ENCODE measurements around the gene BEGAIN. TPM values are rescaled to one million over a fixed set of nuclear protein-coding genes. Genes with fewer than 3 reads are reported as not detected.

Gene BEGAIN
- polyA plus RNA-seq, 2 donors, result 0.28 to 0.88 TPM

DNA sequence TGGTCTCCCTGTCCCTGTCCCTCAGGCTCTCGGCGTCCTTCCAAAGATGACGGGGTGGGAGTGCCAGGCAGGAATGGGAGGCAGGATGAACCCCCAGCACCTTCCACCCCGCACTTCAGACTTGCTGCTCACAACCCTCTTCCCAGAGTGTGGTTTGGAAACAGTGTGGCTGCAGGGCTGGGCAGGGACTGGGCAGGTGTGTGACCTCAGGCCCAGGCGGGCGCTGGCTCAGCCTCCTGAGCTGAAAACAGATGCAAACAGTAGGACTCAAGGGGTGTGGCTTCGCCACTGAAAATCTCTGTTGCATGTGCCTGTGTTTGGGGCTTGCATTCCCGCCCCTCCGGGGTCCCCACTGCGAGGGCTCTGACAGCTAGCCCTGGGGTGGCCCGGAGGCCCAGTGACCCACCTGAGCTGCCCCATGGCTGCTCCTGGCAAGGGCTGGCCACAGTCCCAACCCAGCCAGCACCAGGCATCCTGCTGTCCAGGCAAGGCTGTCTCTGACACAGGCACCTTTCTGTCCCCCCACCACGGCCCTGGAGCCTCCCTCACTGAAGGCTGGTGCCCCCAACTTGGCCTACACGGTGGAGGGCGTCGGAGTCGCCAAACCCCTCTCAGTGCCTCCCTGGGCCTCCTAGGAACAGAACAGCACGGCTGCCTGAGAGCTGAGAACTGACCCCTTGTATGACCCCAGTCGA, 46.1 kb downstream of the BEGAIN start:
- Histone ChIP-seq H3K36me3 (ENCODE audit: control insufficient read depth in 2 of 2, insufficient read depth in 2 of 2, low read length in 1 of 2) (no peaks in the 10 kb centered on the region), H3K4me1 (ENCODE audit: control insufficient read depth in 2 of 2, insufficient read depth in 2 of 2, low read length in 1 of 2) (no peaks in the 10 kb centered on the region), H3K4me3 (ENCODE audit: low read depth in 1 of 2, low read length in 2 of 2) (no peak overlapping the region), H3K27ac (ENCODE audit: low read depth in 2 of 2, low read length in 1 of 2) (no peak overlapping the region), H3K9me3 (ENCODE audit: control insufficient read depth in 2 of 2, insufficient read depth in 1 of 2, low read depth in 1 of 2, low read length in 1 of 2) (no peaks in the 10 kb centered on the region), H3K27me3 (ENCODE audit: control insufficient read depth in 1 of 2, insufficient read depth in 2 of 2, low read length in 2 of 2) (no peaks in the 10 kb centered on the region)
- 80 to 88% methylated on average over 18 of the region's 18 CpGs for WGBS, 2 donors

DNA sequence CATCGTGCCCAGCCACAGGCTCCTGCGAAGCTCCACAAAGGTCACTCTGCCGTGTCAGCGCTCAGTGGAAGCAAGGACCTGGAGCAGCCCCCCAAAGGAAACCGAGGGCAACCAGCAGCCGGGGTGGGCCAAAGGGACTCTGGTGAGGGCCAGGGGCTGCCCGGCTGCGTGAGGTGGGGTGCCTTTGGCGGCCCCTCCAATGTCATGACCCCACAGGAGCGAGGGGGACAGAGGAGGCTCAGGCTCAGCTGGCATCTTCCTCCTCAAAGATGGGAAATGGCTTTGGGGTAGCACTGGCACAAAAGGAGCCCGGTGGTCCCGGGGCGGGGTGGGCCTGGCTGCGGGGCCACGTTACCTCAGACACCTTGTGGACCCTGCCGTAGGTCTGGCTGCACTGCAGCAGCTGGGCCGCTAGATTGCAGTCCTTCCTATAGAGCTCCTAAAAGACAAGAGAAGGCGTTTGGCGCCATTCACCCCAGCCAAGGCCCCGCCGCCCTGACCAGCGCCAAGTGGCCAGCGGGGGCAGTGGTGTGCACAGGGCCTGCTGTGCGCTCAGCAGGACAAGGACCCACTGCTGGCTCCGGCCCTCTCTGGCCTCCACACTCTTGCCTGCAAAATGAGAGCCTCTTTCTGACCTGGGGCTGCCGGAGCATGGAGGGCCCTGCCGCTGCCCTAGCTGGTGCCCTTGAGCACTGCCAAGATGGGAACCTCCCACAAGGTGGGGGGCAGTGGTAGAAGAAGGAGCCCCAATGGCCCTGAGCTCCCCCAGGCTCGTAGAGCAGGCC, 46.9 kb downstream of the BEGAIN start:
- H3K27me3 ChIP-seq (ENCODE audit: control insufficient read depth in 1 of 2, insufficient read depth in 2 of 2, low read length in 2 of 2), result no peaks in the 10 kb centered on the region
- no peak overlapping the region for H3K4me3 ChIP-seq (ENCODE audit: low read depth in 1 of 2, low read length in 2 of 2)
- no peak overlapping the region for H3K27ac ChIP-seq (ENCODE audit: low read depth in 2 of 2, low read length in 1 of 2)
- WGBS, 2 donors, result 90 to 93% methylated on average over 28 of the region's 28 CpGs
- no peaks in the 10 kb centered on the region for H3K4me1 ChIP-seq (ENCODE audit: control insufficient read depth in 2 of 2, insufficient read depth in 2 of 2, low read length in 1 of 2)
- H3K36me3 ChIP-seq (ENCODE audit: control insufficient read depth in 2 of 2, insufficient read depth in 2 of 2, low read length in 1 of 2), result no peaks in the 10 kb centered on the region
- no peaks in the 10 kb centered on the region for H3K9me3 ChIP-seq (ENCODE audit: control insufficient read depth in 2 of 2, insufficient read depth in 1 of 2, low read depth in 1 of 2, low read length in 1 of 2)

DNA sequence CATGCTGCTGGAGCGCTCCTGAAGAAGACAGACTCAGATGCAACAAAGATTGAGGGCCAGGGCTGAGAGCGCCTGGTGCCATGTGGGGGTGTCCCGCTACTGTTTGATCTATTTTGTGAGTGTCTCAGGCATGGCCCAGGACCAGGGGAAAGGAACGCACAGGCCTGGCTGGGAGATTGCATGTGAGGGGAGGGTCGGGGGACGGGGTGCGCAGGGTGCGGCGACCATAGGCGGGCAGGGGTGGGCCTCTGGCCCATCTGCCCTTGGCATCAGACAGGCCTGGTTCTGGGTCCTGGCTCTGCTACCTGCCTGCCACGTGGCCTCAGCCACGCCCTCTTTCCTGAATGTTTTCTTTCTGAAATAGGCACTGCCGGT, 47.5 kb downstream of the BEGAIN start:
- Histone ChIP-seq H3K4me3 (ENCODE audit: low read depth in 1 of 2, low read length in 2 of 2) (no peak overlapping the region), H3K27ac (ENCODE audit: low read depth in 2 of 2, low read length in 1 of 2) (no peak overlapping the region), H3K27me3 (ENCODE audit: control insufficient read depth in 1 of 2, insufficient read depth in 2 of 2, low read length in 2 of 2) (no peaks in the 10 kb centered on the region), H3K9me3 (ENCODE audit: control insufficient read depth in 2 of 2, insufficient read depth in 1 of 2, low read depth in 1 of 2, low read length in 1 of 2) (no peaks in the 10 kb centered on the region), H3K4me1 (ENCODE audit: control insufficient read depth in 2 of 2, insufficient read depth in 2 of 2, low read length in 1 of 2) (no peaks in the 10 kb centered on the region), H3K36me3 (ENCODE audit: control insufficient read depth in 2 of 2, insufficient read depth in 2 of 2, low read length in 1 of 2) (no peaks in the 10 kb centered on the region)
- 76 to 87% methylated on average over 13 of the region's 13 CpGs for WGBS, 2 donors

DNA sequence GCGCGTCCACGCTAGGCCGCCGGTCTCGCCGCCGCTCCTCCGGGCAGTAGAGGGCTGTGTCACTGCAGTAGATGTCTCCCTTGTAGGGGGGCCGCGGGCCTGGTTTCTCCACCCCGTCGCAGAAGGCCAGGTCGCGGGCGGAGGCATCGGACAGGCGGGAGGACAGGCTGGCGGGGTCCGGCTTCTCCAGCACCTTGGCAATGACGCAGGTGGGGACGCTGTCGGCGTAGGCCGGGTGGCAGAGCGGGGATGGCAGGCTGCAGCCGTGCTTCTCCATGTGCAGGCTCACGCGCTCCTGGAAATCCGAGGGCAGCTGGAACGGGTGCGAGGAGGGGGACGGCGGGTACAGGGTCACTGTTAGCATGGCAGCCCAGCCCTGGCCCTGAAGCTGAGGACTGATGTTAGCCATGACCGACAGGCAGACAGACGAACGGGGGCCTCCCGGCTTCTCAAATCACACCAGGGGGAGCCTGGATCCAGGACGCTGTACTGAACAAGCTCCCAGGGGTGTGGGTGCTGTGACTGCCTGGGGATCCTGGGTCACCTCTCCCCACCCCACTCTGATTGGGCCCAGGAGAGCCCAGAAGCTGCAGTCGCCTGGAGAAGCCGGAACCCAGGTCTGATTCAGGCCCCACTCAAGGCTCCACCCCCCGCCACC, 48.1 kb downstream of the BEGAIN start:
- no peaks in the 10 kb centered on the region for H3K36me3 ChIP-seq (ENCODE audit: control insufficient read depth in 2 of 2, insufficient read depth in 2 of 2, low read length in 1 of 2)
- WGBS, 2 donors, result 97% methylated on average over 42 of the region's 42 CpGs
- H3K4me3 ChIP-seq (ENCODE audit: low read depth in 1 of 2, low read length in 2 of 2), result no peak overlapping the region
- H3K27ac ChIP-seq (ENCODE audit: low read depth in 2 of 2, low read length in 1 of 2), result no peak overlapping the region
- no peaks in the 10 kb centered on the region for H3K27me3 ChIP-seq (ENCODE audit: control insufficient read depth in 1 of 2, insufficient read depth in 2 of 2, low read length in 2 of 2)
- H3K9me3 ChIP-seq (ENCODE audit: control insufficient read depth in 2 of 2, insufficient read depth in 1 of 2, low read depth in 1 of 2, low read length in 1 of 2), result no peaks in the 10 kb centered on the region
- H3K4me1 ChIP-seq (ENCODE audit: control insufficient read depth in 2 of 2, insufficient read depth in 2 of 2, low read length in 1 of 2), result peaks cover 0 to 3% of the 10 kb centered on the region in 2 donors

DNA sequence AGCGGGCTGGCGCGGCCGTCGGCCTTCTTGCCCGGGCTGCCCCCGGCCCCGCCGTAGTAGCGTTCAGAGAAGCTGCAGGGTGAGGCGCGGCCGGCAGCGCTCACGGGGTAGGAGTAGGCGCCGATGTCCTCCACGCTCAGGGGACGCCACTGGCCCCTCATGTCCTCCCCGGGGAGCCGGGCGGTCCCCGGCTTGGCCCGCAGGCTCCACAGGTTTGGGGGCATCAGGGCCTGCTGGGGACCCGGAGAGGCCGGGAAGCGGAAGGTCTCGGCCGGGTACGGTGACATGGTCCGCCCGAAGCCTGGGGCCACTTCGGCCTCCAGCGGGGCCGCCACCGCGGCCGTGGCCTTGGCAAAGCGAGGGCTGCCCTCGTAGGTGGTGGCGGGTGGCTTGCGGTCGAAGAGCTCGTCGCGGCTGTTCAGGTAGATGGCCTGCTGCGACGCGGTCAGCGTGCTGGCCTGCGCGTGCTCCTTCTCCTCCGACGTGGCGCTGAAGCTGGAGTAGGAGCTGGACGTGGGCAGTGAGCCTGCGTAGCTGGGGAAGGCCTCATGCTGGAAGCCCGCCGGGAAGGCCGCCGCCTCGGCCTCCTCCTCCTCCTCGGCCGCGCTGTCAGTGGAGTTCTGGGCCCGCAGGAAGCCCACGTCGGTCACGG, 48.7 kb downstream of the BEGAIN start:
- Histone ChIP-seq H3K9me3 (ENCODE audit: control insufficient read depth in 2 of 2, insufficient read depth in 1 of 2, low read depth in 1 of 2, low read length in 1 of 2) (no peaks in the 10 kb centered on the region), H3K27me3 (ENCODE audit: control insufficient read depth in 1 of 2, insufficient read depth in 2 of 2, low read length in 2 of 2) (no peaks in the 10 kb centered on the region), H3K4me1 (ENCODE audit: control insufficient read depth in 2 of 2, insufficient read depth in 2 of 2, low read length in 1 of 2) (peaks cover 0 to 10% of the 10 kb centered on the region in 2 donors), H3K4me3 (ENCODE audit: low read depth in 1 of 2, low read length in 2 of 2) (no peak overlapping the region), H3K27ac (ENCODE audit: low read depth in 2 of 2, low read length in 1 of 2) (no peak overlapping the region), H3K36me3 (ENCODE audit: control insufficient read depth in 2 of 2, insufficient read depth in 2 of 2, low read length in 1 of 2) (no peaks in the 10 kb centered on the region)
- WGBS, 2 donors, result 97 to 98% methylated on average over 67 to 69 of the region's 69 CpGs

DNA sequence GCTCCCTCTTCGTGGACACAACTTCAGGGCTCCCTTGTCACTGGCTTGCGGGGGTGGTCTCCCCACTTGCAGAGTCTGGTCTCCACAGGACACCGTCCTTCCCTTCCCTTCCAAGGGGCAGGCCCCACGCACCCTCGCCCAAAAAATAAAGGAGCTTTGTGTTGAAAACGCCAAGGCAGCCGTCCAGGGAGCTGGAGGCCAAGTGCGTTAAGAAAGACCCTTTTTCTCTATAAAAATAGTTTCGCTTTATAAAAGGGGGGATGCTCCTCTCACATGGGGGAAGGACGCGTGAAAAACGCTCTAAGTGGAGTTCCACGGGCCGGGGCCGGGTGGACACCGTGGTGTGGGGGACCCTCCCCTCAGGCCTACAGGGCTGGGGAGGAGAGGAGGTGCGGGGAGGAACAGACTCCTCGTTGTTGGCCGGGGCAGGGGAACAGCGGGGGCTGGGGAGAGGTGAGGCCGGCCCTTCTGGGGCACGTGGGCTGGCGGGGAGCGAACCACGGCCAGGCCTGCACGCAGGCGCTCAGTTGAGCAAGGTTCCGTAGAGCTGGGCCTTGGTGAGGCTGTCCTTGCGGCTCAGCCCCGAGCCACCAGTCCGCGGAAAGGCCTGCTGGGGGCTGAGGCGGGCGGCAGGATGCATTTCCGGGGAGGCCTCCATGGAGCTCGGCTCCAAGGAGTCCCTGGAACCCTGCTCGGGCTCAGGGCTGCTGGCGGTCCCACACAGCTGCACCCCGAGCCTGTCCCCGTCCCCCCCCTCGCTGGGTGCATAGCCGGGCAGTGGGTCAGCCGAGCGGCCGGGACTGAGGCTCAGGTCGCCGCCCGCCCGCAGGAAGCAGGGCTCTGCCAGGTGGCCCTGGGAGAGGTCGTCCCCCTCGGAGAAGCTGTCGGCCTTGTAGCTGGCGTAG, 49.5 kb downstream of the BEGAIN start:
- no peak overlapping the region for H3K4me3 ChIP-seq (ENCODE audit: low read depth in 1 of 2, low read length in 2 of 2)
- 90 to 92% methylated on average over 52 to 53 of the region's 53 CpGs for WGBS, 2 donors
- no peak overlapping the region for H3K27ac ChIP-seq (ENCODE audit: low read depth in 2 of 2, low read length in 1 of 2)

DNA sequence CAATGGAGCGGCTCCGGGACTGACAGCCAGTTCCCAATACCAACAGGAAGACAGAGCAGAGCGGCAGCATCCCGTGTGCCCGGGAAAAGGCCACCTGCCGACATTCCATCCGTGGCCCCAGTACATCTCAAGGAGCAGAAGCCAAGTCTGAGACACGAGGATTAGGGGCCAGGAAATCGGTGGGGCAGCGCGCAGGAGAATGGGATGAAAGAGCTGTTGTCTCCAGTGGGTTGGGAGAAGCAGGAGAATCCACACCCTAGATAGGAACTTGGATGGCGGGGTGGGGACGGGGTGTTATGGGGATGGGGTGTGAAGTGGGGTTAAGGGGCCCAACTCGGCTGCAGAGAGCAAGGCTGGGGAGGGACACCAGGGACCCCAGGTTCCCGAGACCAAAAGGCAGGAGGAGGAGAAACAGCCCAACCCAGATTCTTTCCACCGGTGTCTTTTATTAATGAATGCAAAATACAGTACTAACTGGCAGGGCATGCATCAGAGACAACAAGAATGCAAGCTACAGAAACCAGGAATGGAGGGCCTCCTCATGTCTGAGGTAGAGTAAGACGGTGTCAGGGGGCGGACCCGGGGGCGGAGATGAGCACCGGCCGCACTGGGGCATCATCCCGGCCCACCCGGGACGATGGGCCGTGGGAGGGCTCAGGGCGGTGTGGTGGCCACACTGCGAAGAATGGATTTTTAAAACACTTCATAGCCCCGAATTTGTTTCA, 50.3 kb downstream of the BEGAIN start:
- H3K4me3 ChIP-seq (ENCODE audit: low read depth in 1 of 2, low read length in 2 of 2), result no peak overlapping the region
- 84 to 90% methylated on average over 29 of the region's 29 CpGs for WGBS, 2 donors

More for the DNA sequence above, 49.5 kb downstream of the BEGAIN start:
- H3K36me3 ChIP-seq (ENCODE audit: control insufficient read depth in 2 of 2, insufficient read depth in 2 of 2, low read length in 1 of 2), result no peaks in the 10 kb centered on the region
- no peaks in the 10 kb centered on the region for H3K27me3 ChIP-seq (ENCODE audit: control insufficient read depth in 1 of 2, insufficient read depth in 2 of 2, low read length in 2 of 2)
- peaks cover 0 to 10% of the 10 kb centered on the region in 2 donors for H3K4me1 ChIP-seq (ENCODE audit: control insufficient read depth in 2 of 2, insufficient read depth in 2 of 2, low read length in 1 of 2)
- H3K9me3 ChIP-seq (ENCODE audit: control insufficient read depth in 2 of 2, insufficient read depth in 1 of 2, low read depth in 1 of 2, low read length in 1 of 2), result no peaks in the 10 kb centered on the region

DNA sequence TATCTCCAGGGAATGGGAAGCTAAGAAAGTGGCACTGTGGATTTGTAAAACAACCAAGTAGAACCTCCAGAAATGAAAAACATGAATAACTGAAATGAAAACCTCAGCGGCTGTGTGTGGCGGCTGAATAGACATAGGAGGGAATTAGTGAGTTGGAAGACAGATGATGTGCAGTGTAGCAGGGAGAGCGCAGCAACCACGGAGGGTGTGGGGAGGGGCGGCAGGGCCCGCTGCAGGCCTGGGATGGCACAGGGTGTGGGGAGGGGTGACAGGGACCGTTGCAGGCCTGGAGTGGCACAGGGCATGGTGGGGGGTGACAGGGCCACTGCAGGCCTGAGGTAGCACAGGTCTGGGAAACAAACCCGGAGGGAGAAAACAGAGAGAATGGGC, 51.1 kb downstream of the BEGAIN start:
- no peak overlapping the region for H3K27ac ChIP-seq (ENCODE audit: low read depth in 2 of 2, low read length in 1 of 2)
- 83 to 87% methylated on average over 8 of the region's 8 CpGs for WGBS, 2 donors
- H3K4me1 ChIP-seq (ENCODE audit: control insufficient read depth in 2 of 2, insufficient read depth in 2 of 2, low read length in 1 of 2), result peaks cover 0 to 10% of the 10 kb centered on the region in 2 donors
- no peaks in the 10 kb centered on the region for H3K27me3 ChIP-seq (ENCODE audit: control insufficient read depth in 1 of 2, insufficient read depth in 2 of 2, low read length in 2 of 2)
- H3K36me3 ChIP-seq (ENCODE audit: control insufficient read depth in 2 of 2, insufficient read depth in 2 of 2, low read length in 1 of 2), result no peaks in the 10 kb centered on the region
- H3K4me3 ChIP-seq (ENCODE audit: low read depth in 1 of 2, low read length in 2 of 2), result no peak overlapping the region
- H3K9me3 ChIP-seq (ENCODE audit: control insufficient read depth in 2 of 2, insufficient read depth in 1 of 2, low read depth in 1 of 2, low read length in 1 of 2), result no peaks in the 10 kb centered on the region

More for the DNA sequence above, 50.3 kb downstream of the BEGAIN start:
- Histone ChIP-seq H3K9me3 (ENCODE audit: control insufficient read depth in 2 of 2, insufficient read depth in 1 of 2, low read depth in 1 of 2, low read length in 1 of 2) (no peaks in the 10 kb centered on the region), H3K27ac (ENCODE audit: low read depth in 2 of 2, low read length in 1 of 2) (no peak overlapping the region), H3K27me3 (ENCODE audit: control insufficient read depth in 1 of 2, insufficient read depth in 2 of 2, low read length in 2 of 2) (no peaks in the 10 kb centered on the region), H3K4me1 (ENCODE audit: control insufficient read depth in 2 of 2, insufficient read depth in 2 of 2, low read length in 1 of 2) (peaks cover 0 to 10% of the 10 kb centered on the region in 2 donors), H3K36me3 (ENCODE audit: control insufficient read depth in 2 of 2, insufficient read depth in 2 of 2, low read length in 1 of 2) (no peaks in the 10 kb centered on the region)
